Heart left ventricle (tissue), 16 donors: ENCODE measurements around the gene MFSD1. TPM values are rescaled to one million over a fixed set of nuclear protein-coding genes. Genes with fewer than 3 reads are reported as not detected.

Source experiments
- ATAC-seq, 4 donors: fragments of 200-7000 bp; cut with Tn5 transposase; one replicate each; pipeline ENCODE4 v1.9.1; 2020 to 2022; ENCODE audit warnings: moderate library complexity in 4 of 4, mild to moderate bottlenecking in 3 of 4, moderate number of reproducible peaks in 1 of 4
- DNase-seq, 5 donors: peaks; one replicate each; pipeline ENCODE4 v3.0.0-alpha.2; 2020
- H3K27ac ChIP-seq, 12 donors: fragments of 200-600 bp; sonication (generic) in 4 of 12; one replicate each; pipeline versions ENCODE4 v1.5.0 to v1.8.0; 2016 to 2022; ENCODE audit warnings: mild to moderate bottlenecking in 2 of 12
- H3K27me3 ChIP-seq, 9 donors: fragments of 200-600 bp; sonication (generic) in 2 of 9; one replicate each; pipeline versions ENCODE4 v1.5.1 to v1.8.0; 2016 to 2022; ENCODE audit warnings: mild to moderate bottlenecking in 3 of 9
- H3K36me3 ChIP-seq, 9 donors: fragments of 200-600 bp; sonication (generic) in 2 of 9; one replicate each; pipeline versions ENCODE4 v1.5.0 to v1.8.0; 2018 to 2022; ENCODE audit warnings: mild to moderate bottlenecking in 2 of 9
- H3K4me1 ChIP-seq, 12 donors: fragments of 200-600 bp; sonication (generic) in 4 of 12; one replicate each; pipeline versions ENCODE4 v1.5.0 to v1.8.0; 2016 to 2022; ENCODE audit warnings: mild to moderate bottlenecking in 3 of 12
- H3K4me3 ChIP-seq, 12 donors: fragments of 200-600 bp; sonication (generic) in 4 of 12; one replicate each; pipeline versions ENCODE4 v1.5.0 to v1.8.0; 2017 to 2022; ENCODE audit warnings: mild to moderate bottlenecking in 9 of 12, moderate library complexity in 4 of 12
- H3K9me3 ChIP-seq, 12 donors: fragments of 200-600 bp; sonication (generic) in 4 of 12; one replicate each; pipeline versions ENCODE4 v1.5.0 to v1.8.0; 2016 to 2022; ENCODE audit warnings: mild to moderate bottlenecking in 1 of 12
- CTCF ChIP-seq, 12 donors: fragments of 200-600 bp; sonication (generic) in 4 of 12; IDR thresholded peaks; one replicate each; pipeline versions ENCODE4 v1.5.0 to v1.8.0; 2018 to 2022; ENCODE audit warnings: antibody characterized with exemption in 12 of 12, mild to moderate bottlenecking in 5 of 12
- POLR2A ChIP-seq, 2 donors: fragments of 450-650 bp; IDR thresholded peaks; one replicate each; pipeline ENCODE4 v1.6.1; 2017; ENCODE audit warnings: antibody characterized with exemption in 2 of 2, mild to moderate bottlenecking in 2 of 2, moderate library complexity in 2 of 2
- WGBS, 4 donors: extraction: QIAGEN DNeasy Blood & Tissue Kit in 2 of 4; methylation state at CpG; one replicate each; pipeline versions ENCODE4 v1.1.5 to v1.1.7; 2013 to 2018; 5-methylcytosine and 5-hydroxymethylcytosine counted together
- intact Hi-C, 10 donors: fragments of 100-400 bp; cut with DNase I; formaldehyde crosslinking; loops; one replicate each; pipeline versions ENCODE4 v1.11.1 to v1.14.2; 2022
- polyA plus RNA-seq, 2 donors: library from polyadenylated mRNA; stranded (reverse); fragments of 200-250 nt; gene quantifications; one replicate each; pipeline ENCODE4 v1.2.3, GENCODE V29; 2013
- total RNA-seq, 9 donors: library from RNA; depleted of rRNA in 2 of 9; stranded (reverse); fragments of >200 nt in 2 of 9; fragmentation: NEBNext Ultra II Directional in 3 of 9; extraction: Animal tissue kit (Norgen Biotek cat#: 25700) in 3 of 9; gene quantifications; one replicate each; pipeline versions ENCODE4 v1.1.0 to v1.2.4, GENCODE V29; 2016 to 2023
- donor health status: ischemic (EF 13 %, LVEDD 7.1; RV severe dilation, severe dysfunction).
- donor health status: healthy with polysubstance abuse.
- donor health status: DM: no; HTN: yes; CAD: no.
- donor health status: DM: no; HTN: no; CAD: no.
- donor health status: ischemic (EF 25% LVEDD 6.9; RV normal size, moderate dysfunction).
- donor health status: ischemic (EF 25% LVEDD 5.7; RV mildly dilated, moderate dysfunction).
- donor health status: healthy.
- donor health status: DM: yes; HTN: yes; CAD: no.
- donor health status: ischemic (EF 35%, LVEDD 5.7; RV mildly dilated, moderate dysfunction).
- donor health status: nonischemic (EF 11% LVEDD 7.7; RV severe dilation, severe dysfunction).
- donor health status: DM: yes; HTN: yes; CAD: no.
- donor health status: PGD.
- donor health status: ischemic (EF 29% LVEDD 5.4; RV normal size, mild dysfunction).
- donor health status: nonischemic (EF 23%, LVEDD 6.1; RV moderate dilation, normal function).

Gene MFSD1
- total and polyA plus RNA-seq, 11 donors: 9.6 to 71.4 (median 35.7) TPM

DNA sequence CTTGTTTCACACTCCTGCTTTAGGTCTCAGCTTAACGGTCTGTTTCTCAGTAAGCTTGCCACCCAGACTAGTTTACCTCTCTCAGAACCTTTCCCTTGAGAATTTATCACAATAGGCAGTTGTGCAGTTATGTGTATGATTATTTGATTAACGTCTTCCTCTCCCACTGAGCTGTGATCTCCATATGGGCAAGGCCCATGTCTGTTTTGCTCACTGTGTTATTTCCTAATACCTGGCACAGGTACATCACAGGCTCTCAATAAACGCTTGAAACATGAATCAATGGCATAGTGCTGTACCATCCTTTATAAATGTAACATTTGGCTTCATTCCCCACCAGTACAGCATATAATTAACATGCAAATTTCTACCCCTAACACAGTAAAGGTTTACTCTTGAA lies 40.5 kb upstream of the MFSD1 start:
- no peak overlapping the region for H3K27ac ChIP-seq
- H3K4me1 ChIP-seq: peaks cover 0 to 22% (median 8%) of the 10 kb centered on the region in 12 donors
- no peak overlapping the region for H3K4me3 ChIP-seq
- ATAC-seq: no peak
- no peak for DNase-seq
- no peaks in the 10 kb centered on the region for H3K9me3 ChIP-seq
- TF ChIP-seq CTCF (IDR thresholded peaks at IDR 0.05): no peak
- TF ChIP-seq POLR2A (IDR thresholded peaks at IDR 0.05): no peak
- intact Hi-C loops: no loop called here
- no peaks in the 10 kb centered on the region for H3K36me3 ChIP-seq
- WGBS, 4 donors: 84 to 89% (median 85%) methylated on average over 3 of the region's 3 CpGs
- H3K27me3 ChIP-seq: no peaks in the 10 kb centered on the region

GRCh38 chr3:158762701-158763100 lies 39.2 kb upstream of the MFSD1 start:
- DNase-seq: no peak
- Histone ChIP-seq H3K27me3 (no peaks in the 10 kb centered on the region), H3K4me3 (no peak overlapping the region), H3K27ac (peak overlapping the region in 3 of 12 donors; percentile 2 to 26 (median 16)), H3K9me3 (no peaks in the 10 kb centered on the region), H3K36me3 (no peaks in the 10 kb centered on the region), H3K4me1 (peaks cover 0 to 23% (median 9%) of the 10 kb centered on the region in 12 donors)
- ATAC-seq: peak in 3 of 4 donors; percentile 44 to 69 (median 61)
- no peak for TF ChIP-seq POLR2A (IDR thresholded peaks at IDR 0.05)
- TF ChIP-seq CTCF (IDR thresholded peaks at IDR 0.05): no peak
- WGBS, 4 donors: 61 to 70% (median 68%) methylated on average over 4 of the region's 4 CpGs
- intact Hi-C loops: no loop called here

GRCh38 chr3:158763421-158763820 lies 38.4 kb upstream of the MFSD1 start:
- H3K4me1 ChIP-seq: peaks cover 0 to 30% (median 16%) of the 10 kb centered on the region in 12 donors
- no peaks in the 10 kb centered on the region for H3K27me3 ChIP-seq
- WGBS, 4 donors: 47 to 78% (median 58%) methylated on average over 2 of the region's 2 CpGs
- intact Hi-C loops: no loop called here
- no peak for TF ChIP-seq POLR2A (IDR thresholded peaks at IDR 0.05)
- TF ChIP-seq CTCF (IDR thresholded peaks at IDR 0.05): no peak
- DNase-seq (no peak), ATAC-seq (no peak)
- no peak overlapping the region for H3K4me3 ChIP-seq
- H3K9me3 ChIP-seq: no peaks in the 10 kb centered on the region
- peak overlapping the region in 3 of 12 donors; percentile 2 to 30 (median 26) for H3K27ac ChIP-seq
- no peaks in the 10 kb centered on the region for H3K36me3 ChIP-seq

DNA sequence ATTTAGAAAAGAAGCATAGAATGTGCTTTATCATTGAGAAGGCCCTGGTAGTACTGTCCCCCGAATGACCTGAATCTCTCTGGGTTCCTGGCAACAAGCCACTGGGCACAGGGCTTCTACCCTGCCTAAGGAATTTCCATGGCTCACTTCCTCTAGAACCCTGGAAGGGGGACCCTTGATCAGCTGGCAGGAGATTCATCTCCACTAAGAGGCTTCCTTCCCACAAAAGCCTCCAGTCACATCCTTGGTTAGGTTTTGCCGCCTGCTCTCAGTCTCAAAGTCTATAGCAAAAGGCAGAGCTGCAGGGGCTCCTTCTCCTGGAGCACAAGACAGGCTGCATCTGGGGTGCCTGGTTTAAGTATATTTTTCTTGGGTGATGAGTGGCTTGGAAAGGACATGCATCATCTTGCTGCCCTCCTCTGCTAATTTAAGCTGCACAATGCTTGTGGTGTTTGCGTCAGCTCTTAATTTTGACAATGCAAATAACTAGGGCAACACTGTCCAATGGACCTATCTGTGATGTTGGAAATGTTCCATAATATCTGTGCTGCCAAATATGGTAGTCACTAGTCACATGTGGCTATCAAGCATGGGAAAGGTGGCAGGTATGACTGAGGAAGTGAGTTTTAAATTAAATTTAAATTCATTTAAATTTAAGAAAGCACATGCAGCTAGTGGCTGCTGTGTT lies 36.2 kb upstream of the MFSD1 start:
- Histone ChIP-seq H3K36me3 (no peaks in the 10 kb centered on the region), H3K9me3 (no peaks in the 10 kb centered on the region), H3K27ac (no peak overlapping the region), H3K4me1 (peaks cover 0 to 51% (median 28%) of the 10 kb centered on the region in 12 donors), H3K4me3 (no peak overlapping the region), H3K27me3 (no peaks in the 10 kb centered on the region)
- ATAC-seq: peak in 2 of 4 donors; percentile 3 to 23
- TF ChIP-seq CTCF (IDR thresholded peaks at IDR 0.05) (no peak), POLR2A (IDR thresholded peaks at IDR 0.05) (no peak)
- DNase-seq: no peak
- intact Hi-C loops: loop anchor here in 2 of 10 donors (5.0 kb wide), 2 partner anchors 33 to 38 kb away; partner anchors contain the start of gene RARRES1 (in 1 of the 2)
- 73 to 84% (median 78%) methylated on average over 3 of the region's 3 CpGs for WGBS, 4 donors
